Progenitor cell of endocrine pancreas (in vitro differentiated cells): ENCODE results near the gene PIK3R6. TPM values are rescaled to one million over a fixed set of nuclear protein-coding genes. Genes with fewer than 3 reads are reported as not detected.

Source experiments
- DNase-seq: peaks from one replicate; pipeline ENCODE4 v3.0.0; 2021; ENCODE audit warnings: low spot score; ENCODE audit not compliant: unreplicated experiment
- H3K27ac Mint-ChIP-seq: 2 replicates; pipeline ENCODE4 v1.8.0; 2021; ENCODE audit warnings: mild to moderate bottlenecking, moderate library complexity, mixed read lengths
- H3K27me3 Mint-ChIP-seq: 2 replicates; pipeline ENCODE4 v1.8.0; 2021; ENCODE audit warnings: mixed read lengths
- H3K36me3 Mint-ChIP-seq: 2 replicates; pipeline ENCODE4 v1.8.0; 2022; ENCODE audit warnings: mixed read lengths; ENCODE audit not compliant: insufficient read depth
- H3K4me1 Mint-ChIP-seq: 2 replicates; pipeline ENCODE4 v1.8.0; 2021; ENCODE audit warnings: low read depth, mixed read lengths
- H3K4me3 Mint-ChIP-seq: 2 replicates; pipeline ENCODE4 v1.8.0; 2021; ENCODE audit warnings: low read depth, mild to moderate bottlenecking, moderate library complexity, mixed read lengths
- H3K9me3 Mint-ChIP-seq: 2 replicates; pipeline ENCODE4 v1.8.0; 2021; ENCODE audit warnings: low read depth, mixed read lengths
- total RNA-seq: library from RNA; stranded (reverse); gene quantifications from 2 replicates; pipeline ENCODE4 v1.2.1, GENCODE V29; 2021
- TF ChIP-seq, protein P1 (sequence below): fragments of 200-600 bp; sonication (generic); IDR thresholded peaks from one replicate; pipeline ENCODE4 v1.5.0; 2021; ENCODE audit warnings: antibody characterized with exemption, mild to moderate bottlenecking; ENCODE audit not compliant: unreplicated experiment

Gene PIK3R6
- total RNA-seq, 1 donor from 2014 or later, result 0.07 TPM

DNA sequence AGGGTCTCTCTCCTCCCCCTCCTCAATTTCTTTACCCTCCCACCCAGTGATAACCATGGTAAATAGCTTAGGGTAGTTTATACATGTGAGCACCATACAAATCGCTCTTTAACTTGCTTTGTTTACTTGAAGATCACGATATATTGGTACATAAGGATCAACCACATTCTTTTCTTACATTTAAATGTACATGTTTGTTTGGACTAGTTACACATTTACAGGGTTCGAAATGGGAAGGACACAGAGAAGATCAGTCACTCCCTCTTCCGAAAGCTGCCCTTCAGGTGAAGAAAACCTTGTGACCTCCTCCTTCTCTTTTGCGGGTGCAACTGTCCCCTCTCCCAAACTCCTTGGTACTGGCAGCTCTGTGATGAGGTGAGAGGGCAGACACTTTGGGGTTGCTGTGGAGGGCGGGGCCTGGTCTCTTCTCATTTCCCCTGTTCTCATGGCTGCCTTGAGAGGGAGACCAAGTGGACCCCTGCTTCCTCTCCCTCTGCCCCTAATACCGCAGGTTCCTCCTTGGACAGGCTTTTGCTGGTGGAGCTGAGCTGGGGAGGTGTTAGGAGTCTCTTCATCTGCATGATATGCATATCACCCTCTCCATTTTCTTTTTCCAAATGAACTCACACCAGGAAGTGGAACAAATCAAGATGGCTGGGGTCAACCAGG is 4.7 kb upstream of the PIK3R6 start:
- Mint-ChIP-seq H3K27ac (peak overlapping the region; percentile 86), H3K9me3 (no peaks in the 10 kb centered on the region), H3K4me1 (peaks cover 47% of the 10 kb centered on the region), H3K27me3 (peaks cover 18% of the 10 kb centered on the region), H3K4me3 (peak overlapping the region; percentile 10), H3K36me3 (no peaks in the 10 kb centered on the region)
- TF ChIP-seq, protein P1, sequence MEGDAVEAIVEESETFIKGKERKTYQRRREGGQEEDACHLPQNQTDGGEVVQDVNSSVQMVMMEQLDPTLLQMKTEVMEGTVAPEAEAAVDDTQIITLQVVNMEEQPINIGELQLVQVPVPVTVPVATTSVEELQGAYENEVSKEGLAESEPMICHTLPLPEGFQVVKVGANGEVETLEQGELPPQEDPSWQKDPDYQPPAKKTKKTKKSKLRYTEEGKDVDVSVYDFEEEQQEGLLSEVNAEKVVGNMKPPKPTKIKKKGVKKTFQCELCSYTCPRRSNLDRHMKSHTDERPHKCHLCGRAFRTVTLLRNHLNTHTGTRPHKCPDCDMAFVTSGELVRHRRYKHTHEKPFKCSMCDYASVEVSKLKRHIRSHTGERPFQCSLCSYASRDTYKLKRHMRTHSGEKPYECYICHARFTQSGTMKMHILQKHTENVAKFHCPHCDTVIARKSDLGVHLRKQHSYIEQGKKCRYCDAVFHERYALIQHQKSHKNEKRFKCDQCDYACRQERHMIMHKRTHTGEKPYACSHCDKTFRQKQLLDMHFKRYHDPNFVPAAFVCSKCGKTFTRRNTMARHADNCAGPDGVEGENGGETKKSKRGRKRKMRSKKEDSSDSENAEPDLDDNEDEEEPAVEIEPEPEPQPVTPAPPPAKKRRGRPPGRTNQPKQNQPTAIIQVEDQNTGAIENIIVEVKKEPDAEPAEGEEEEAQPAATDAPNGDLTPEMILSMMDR, result no peak
- no peak for DNase-seq

DNA sequence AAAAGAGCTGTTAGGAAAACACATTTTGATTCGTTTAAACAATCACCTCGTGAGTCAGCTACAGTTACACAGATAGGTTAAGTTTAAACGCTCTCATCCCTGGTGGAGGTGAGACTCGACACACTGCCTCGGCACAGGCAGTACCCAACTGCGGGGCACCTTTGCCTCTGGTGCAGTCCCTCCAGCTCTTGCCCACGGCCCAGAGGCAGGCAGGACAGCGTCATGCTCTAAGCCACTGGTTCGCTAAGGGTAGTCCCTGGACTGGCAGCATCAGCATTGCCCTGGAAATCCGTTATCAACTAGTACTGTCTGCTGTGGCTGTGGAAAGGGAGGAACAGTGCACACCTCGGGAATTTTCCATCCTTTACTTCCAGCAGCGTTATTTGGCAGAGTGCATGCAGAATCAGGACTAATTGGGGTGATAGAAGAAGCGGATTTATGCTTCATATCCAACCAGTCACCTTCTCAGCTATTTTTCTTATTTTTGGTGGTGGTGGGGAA is 3.7 kb upstream of the PIK3R6 start:
- Mint-ChIP-seq H3K4me1 (peaks cover 47% of the 10 kb centered on the region), H3K4me3 (no peak overlapping the region), H3K27ac (peak overlapping the region; percentile 49), H3K9me3 (no peaks in the 10 kb centered on the region), H3K36me3 (no peaks in the 10 kb centered on the region), H3K27me3 (peaks cover 22% of the 10 kb centered on the region)
- no peak for DNase-seq
- TF ChIP-seq, protein P1, result no peak

DNA sequence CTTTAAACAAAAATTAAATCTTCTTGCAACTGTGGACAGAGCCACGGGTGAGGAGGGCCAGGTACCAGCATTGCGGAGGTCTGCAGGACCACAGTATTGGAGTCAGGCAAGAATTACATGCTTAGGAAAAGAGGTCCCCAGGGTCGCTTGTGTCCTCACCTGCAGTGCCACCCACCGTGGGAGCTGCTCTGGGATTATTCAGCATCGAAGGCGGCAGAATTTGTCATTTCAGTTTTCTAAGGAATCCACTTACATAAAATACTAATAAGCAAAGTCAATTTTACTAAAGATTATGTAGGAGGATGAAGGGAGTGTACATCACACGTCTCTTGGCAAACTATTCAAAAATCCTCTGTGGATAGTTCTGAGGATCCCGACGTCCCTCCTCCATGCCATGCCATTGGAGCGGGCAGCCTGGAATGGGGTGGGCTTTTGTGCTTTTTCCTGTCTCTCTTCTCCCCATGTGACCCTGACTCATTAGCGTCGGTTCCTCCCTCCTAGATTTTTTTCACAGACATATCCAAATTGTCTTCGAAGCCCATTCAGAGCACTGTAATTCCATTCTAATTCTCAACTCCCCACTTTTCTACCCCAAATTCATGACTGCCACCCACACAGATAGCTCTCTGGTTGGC is 3.0 kb upstream of the PIK3R6 start:
- Mint-ChIP-seq H3K36me3 (no peaks in the 10 kb centered on the region), H3K4me1 (peaks cover 47% of the 10 kb centered on the region), H3K4me3 (no peak overlapping the region), H3K27me3 (peaks cover 22% of the 10 kb centered on the region), H3K27ac (no peak overlapping the region), H3K9me3 (no peaks in the 10 kb centered on the region)
- DNase-seq, result no peak
- TF ChIP-seq, protein P1, result no peak

DNA sequence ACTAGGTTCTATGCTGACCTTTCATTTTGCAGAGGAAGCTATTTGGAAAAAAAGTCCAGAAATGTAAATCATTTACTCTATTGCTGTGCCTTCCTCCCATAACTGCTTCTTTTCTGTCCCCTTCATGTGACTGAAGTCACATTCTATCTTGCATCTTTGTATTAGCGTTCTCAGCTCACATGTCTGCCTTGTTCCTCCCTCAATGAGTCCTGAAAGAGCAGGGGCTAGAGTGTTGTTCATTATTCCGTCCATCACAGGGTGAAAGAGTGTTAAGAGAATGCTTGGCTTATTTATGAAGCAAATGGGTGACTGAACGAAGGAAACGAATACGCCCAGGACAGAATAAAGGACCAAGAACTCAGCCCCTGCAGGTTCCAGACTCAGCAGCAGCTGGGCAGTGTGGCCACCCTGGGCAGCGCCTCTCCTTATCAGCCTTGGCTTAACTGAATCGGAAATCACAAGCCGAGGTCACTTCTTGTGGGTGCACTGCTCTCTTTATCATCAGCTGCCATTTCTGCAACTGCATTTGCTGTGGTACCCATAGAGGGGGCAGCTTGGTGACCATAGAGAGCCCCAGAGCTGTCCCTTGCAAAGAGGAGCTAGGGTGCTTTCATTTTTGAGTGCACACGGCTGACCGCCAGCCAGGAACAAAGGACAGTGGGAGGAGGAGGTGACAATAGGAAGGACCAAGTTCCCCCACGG is 1.8 kb upstream of the PIK3R6 start:
- no peak for DNase-seq
- Mint-ChIP-seq H3K9me3 (no peaks in the 10 kb centered on the region), H3K27me3 (peaks cover 22% of the 10 kb centered on the region), H3K4me1 (peaks cover 38% of the 10 kb centered on the region), H3K4me3 (no peak overlapping the region), H3K27ac (no peak overlapping the region), H3K36me3 (no peaks in the 10 kb centered on the region)
- TF ChIP-seq, protein P1, result no peak

DNA sequence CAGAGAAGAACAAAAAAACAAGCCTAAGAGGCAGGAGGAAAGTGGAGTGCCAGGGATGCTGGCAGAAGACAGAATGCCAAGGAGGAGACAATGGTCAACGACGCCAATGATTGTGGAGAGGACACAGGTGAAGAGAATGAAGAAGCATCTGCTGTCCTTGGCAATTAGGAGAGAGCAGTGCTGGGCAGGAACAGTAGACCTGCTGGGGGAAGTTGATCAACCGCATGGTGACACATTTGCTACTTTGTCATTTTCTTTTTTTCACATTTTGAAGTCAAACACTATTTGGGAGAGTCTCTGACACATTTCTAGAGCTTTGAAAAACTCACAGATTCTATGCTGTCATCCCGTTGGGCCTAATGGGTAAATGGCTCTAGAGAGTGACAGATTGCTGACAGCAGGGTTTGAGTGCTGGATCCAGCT is 1.1 kb upstream of the PIK3R6 start:
- H3K9me3 Mint-ChIP-seq, result no peaks in the 10 kb centered on the region
- H3K4me3 Mint-ChIP-seq, result no peak overlapping the region
- peaks cover 31% of the 10 kb centered on the region for H3K4me1 Mint-ChIP-seq
- H3K27ac Mint-ChIP-seq, result no peak overlapping the region
- DNase-seq, result no peak
- H3K27me3 Mint-ChIP-seq, result peaks cover 17% of the 10 kb centered on the region
- TF ChIP-seq, protein P1, result no peak
- H3K36me3 Mint-ChIP-seq, result no peaks in the 10 kb centered on the region
